ENCODE measurements around the gene ATF1.
"Not testable (repeated sequence)": the region's sequence is repeated elsewhere in the genome, so short reads cannot be mapped to it uniquely, and the experiment has no call there.

The ATF1 gene

DNA sequence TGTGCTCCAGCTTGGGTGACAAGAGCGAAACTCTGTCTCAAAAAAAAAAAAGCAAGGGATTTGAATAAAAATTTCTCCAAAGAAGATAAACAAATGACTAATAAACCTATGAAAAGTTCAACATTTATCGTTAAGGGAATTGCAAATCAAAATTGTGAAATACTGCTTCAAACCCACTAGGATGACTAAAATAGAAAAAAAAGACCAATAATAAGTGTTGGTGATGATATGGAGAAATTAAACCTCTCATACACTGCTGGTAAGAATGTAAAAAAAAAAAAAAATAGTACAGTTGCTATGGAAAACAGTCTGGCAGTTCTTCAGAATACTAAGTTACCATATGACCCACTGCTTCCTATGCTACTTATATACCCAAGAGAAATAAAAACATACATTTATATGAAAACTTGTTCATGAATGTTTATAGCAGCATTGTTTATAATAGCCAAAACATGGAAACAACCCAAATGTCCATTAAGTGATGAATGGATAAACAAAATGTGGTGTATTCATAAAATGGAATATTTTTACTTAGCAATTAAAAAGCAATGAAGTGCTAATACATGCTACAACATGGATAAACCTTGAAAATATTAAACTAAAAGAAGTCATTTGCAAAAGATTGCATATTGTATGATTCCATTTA is 39.5 kb downstream of the ATF1 start:
- DNase-seq (ENCODE audit: low spot score), result no peak

DNA sequence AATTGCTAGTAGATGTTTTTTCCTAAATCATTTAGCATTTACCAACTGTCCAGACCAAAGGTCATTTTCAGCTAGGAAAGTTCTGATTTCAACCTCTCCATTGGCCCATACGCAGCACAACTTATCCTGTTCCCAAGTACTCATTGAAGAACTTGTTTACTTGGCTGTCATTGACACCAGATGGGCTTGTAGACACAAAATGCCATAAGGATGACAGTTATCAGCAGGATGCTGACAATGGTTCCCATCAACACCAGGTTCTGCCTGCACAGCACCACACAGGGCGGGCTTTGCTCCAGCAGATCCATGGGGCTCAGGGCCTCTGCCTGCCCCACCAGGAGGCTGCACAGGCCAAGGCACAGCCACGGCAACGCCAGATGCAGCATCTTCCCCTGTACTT is 42.3 kb downstream of the ATF1 start:
- no peak for DNase-seq (ENCODE audit: low spot score)

DNA sequence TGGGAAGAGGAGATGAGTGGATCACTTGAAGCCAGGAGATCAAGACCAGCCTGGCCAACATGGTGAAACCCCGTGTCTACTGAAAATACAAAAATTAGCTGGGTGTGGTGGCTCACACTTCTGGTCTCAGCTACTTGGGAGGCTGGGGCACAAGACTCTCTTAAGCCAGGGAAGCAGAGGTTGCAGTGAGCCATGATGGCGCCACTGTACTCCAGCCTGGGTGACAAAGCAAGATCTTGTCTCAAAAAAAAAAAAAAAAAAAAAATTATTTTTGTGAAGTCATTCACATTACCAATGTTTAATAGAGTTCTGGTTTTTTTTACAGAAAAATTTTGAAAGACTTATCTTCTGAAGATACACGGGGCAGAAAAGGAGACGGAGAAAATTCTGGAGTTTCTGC is 45.2 kb downstream of the ATF1 start:
- DNase-seq (ENCODE audit: low spot score), result not testable (repeated sequence)

DNA sequence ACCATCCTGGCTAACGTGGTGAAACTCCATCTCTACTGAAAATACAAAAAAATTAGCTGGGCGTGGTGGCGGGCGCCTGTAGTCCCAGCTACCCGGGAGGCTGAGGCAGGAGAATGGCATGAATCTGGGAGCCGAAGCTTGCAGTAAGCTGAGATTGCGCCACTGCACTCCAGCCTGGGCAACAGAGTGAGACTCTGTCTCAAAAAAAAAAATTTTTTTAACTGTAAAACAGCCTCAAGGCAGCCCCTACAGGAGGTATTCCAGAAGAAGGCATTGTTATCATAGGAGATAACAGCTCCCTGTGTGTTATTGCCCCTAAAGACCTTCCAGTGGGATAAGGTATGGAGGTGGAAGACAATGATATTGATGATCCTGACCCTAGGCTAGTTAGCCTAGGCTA is 51.0 kb downstream of the ATF1 start:
- DNase-seq (ENCODE audit: low spot score), result not testable (repeated sequence)

DNA sequence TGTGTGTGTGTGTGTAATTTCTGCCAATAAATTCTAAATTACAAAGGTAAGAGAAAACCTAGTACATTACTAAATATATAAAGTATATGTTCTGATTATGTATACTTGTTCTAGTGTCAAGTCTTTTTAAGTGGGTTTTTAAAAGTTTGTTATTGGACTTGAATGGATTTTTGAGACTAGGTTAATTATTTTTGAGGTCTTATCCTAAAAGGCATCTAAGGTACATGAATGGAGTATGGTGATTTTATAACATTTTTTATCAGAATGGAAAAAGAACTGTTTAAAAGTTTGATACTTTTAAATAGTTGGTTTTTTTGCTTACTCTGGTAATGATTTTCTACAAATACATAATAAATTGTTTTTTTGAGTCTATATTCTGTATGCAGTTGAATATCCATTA is 56.3 kb downstream of the ATF1 start:
- no peak for DNase-seq (ENCODE audit: low spot score)

DNA sequence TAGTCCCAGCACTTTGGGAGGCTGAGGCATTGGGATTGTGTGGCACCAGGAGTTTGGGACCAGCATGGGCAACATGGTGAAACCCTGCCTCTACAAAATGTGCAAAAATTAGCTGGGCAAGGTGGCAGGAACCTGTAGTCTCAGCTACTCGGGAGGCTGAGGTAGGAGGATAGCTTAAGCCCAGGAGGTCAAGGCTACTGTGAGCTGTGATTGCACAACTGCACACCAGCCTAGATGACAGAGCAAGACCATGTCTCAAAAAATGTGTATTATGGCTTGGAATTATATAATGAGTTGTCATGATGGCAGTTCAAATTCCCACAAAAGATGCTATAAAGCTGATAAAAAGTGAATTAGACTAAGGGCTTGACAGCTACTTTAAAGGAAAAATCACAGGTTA is 58.2 kb downstream of the ATF1 start:
- no peak for DNase-seq (ENCODE audit: low spot score)

DNA sequence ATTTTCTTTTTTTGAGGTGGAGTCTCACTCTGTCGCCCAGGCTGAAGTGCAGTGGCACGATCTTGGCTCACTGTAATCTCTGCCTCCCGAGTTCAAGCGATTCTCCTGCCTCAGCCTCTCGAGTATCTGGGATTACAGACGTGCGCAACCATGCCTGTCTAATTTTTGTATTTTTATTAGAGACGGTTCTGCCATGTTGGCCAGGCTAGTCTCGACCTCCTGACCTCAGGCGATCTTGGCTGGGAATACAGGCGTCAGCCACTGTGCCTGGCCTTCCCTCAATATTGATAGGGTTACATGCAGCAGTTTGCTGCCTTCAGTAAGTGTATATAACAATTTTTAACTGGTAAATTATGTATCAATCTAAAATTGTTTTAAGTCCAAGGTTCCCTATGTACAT is 59.8 kb downstream of the ATF1 start:
- not testable (repeated sequence) for DNase-seq (ENCODE audit: low spot score)

DNA sequence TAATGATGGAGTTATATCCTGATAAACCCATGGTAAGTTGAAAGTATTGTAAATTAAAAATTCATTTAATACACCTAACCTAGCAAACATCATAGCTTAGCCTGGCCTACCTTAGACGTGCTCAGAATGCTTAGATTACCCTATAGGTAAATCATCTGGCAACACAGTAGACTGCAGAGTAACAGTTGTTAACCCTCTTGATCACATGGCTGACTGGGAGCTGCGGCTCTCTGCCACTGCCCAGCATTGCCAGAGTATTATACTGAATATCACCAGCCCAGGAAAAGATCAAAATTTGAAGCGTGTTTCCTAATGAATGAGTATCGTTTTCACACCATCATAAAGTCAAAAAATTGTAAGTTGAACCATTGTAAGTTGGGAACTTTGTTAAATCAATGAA is 61.0 kb downstream of the ATF1 start:
- DNase-seq (ENCODE audit: low spot score), result no peak

DNA sequence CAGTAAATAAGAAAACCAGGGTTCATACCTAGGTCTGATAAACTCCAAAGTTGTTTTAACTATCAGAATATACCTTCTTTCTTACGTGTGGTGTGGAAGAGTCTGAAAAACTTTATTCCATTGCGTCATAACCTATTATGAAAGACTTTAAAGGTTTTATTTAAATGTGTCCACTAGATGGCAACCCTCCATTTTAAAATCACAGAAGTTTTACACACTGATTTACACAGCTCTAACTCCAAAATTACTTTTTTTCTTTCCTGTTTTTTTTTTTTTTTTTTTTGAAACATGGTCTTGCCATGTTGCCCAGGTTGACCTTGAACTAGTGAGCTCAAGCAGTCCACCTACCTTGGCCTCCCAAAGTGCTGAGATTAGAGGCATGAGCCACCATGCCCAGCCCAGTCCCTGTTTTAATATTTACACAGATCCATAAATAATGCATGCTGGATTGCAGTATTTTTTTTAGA is 61.5 kb downstream of the ATF1 start:
- DNase-seq (ENCODE audit: low spot score), result peak; percentile 82

DNA sequence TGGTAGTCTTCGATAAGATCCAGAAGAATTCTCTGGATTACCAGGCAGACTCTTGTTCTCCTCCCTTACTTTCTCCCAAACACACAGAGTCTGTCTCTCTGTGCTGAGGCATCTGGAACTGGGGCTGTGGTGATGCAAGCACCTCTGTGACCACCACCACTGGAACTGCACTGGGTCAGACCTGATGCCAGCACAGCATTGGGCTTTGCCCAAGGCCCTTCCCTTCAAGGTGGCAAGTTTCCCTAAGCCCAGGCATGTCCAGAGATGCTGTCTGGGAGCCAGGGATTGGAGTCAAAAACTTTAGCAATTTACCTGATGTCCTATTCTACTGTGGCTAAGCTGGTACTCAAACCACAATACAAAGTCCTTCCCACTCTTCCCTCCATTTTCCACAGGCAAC is 64.2 kb downstream of the ATF1 start:
- DNase-seq (ENCODE audit: low spot score), result no peak

DNA sequence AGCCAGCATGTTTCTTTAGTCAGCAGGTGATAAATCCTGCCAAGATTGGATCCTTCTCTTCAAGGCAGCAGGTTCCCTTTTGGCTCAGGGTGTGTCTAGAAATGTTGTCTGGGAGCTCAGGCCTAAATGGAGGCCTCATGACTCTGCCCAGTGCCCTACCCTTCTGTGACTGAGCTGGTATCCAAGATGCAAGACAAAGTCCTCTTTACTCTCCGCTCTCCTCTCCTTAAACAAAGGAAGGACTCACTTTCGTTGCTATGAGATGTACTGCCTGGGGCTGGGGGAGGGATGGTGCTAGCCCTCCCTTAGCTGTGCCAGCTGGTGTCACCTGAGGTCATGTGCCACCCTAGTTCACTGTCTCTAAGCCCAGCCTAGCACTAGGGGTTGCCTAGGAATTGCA is 65.0 kb downstream of the ATF1 start:
- DNase-seq (ENCODE audit: low spot score), result no peak

DNA sequence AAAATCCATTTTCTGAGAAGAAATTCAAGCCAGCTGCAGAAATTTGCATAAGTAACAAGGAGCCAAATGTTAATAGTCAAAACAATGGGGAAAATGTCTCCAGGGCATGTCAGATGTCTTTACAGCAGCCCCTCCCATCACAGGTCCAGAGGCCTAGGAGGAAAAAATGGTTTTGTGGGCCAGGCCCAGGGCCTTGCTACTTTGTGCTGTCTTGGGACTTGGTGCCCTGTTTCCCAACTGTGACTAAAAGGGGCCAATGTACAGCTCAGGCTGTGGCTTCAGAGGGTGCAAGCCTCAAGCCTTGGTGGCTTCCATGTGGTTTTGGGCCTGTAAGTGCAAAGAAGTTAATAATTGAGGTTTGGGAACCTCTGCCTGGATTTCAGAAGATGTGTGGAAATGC is 69.9 kb downstream of the ATF1 start:
- DNase-seq (ENCODE audit: low spot score), result not testable (repeated sequence)

DNA sequence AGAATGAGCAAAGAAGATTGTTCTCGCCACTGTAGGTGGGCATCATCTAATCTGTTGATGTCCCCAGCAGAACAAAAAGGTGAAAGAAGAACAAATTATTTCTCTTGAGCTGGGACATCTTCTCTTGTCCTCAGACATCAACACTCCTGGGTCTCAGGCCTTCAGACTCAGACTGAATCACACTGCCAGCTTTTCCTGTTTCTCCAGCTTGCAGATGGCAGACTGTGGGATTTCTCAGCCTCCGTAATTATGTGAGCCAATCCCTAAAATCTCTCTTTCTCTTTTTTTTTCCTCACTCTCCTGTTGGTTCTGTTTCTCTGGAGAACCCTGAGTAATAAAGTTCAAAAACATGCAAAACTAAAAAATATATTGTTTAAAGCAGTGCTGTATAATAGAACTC is 75.1 kb downstream of the ATF1 start:
- DNase-seq (ENCODE audit: low spot score), result no peak

DNA sequence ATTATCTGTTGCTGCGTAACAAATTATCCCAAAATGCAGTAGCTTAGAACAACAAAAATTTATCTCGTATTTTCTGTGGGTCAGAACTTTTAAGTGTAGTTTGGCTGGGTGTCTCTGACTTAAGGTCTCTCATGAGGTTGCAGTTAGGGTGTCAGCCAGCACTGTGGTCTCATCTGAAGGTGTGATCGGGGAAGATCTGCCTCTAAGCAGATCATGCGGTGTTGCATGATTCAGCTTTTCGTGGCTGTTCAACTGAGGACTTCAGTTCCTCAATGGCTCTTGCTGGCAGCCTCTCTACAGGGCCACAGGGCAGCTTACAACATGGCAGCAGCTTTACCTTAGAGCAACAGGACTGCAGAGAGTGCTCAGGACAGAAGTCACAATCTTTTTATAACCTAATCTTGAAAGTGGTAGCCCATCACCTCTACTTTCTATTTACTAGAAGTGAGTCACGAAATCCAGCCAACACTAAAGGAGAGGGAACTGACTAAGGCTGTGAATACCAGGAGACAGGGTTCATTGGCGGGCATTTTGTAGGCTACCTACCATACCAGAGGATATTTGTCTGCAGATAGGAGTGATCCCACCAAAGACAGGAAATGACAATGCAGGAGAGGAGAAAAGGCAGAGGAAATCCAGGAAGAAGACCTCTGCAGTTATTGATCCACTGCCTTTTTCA is 77.0 kb downstream of the ATF1 start:
- no peak for DNase-seq (ENCODE audit: low spot score)

DNA sequence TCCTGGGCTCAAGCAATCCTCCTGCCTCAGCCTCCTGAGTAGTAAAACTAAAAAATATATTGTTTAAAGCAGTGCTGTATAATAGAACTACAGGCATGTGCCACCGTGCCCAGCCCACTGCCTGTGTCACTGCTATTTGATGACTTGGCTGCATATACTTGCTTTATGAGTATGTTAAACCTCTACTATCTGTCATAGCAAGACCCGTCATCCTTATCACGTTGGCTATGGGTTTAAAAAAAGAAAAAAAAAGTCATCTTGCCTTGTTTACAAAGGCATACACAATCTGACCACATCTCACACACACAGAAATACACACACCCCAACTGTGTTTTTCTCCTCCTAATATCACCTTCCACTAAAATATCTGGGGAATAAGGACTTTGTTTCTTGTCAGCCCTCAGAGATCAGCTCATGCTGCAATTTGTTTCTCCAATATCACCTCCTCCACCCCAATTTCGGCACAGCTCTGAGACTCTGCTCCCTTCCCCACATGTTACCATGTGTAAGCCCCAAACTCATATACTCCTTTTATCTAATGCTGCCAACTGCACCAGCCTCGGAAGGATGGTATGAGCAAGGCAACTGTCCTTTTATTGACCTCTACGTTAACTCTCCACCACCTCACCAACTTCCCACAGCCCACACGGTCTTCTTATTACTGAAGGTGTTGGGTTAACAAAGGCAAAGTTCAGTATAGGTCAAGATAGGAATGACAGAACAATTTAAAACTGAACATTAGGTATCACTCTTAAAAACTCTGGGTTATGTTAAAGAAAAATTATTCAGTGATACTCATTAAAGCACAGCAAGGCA is 78.0 kb downstream of the ATF1 start:
- DNase-seq (ENCODE audit: low spot score), result no peak

DNA sequence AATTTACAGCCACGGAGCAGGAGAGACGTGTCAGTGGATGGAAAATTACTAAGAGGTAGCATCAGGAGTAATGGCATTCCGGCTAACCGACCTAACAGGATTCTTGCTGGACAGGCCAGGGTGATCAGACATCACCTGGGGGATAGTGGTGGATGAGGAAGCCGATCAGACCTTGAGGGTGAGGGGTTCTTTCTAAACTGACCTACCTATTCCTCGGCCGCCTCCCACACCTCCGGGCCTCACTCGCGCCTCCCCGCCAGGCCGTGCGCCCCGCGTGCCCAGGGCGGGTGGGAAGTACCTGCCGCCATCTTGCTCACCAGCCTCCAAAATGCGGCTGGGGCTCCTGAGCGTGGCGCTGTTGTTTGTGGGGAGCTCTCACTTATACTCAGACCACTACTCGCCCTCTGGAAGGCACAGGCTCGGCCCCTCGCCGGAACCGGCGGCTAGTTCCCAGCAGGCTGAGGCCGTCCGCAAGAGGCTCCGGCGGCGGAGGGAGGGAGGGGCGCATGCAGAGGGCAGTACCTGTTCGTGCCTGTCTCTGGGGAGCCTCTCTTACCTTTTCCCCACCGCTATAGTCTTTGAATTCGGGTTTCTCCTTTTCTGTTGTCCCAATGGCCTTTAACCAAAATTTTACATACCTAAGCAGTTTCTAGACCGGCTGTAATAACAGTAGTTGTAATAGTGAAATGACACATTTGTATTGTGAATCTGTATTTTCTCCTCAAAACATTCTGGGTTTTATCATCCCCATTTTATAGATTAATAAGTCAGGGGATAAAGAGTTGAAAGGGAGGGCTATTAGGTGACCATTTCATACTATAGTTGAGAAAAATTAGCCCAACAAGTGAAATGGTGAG is 79.0 kb downstream of the ATF1 start, which contains the start of gene TMPRSS12:
TMPRSS12 (plus strand) TSS at position 290 of the 857 bp plus-strand sequence; CDS start at position 329, 39 bp downstream.
- DNase-seq (ENCODE audit: low spot score), result no peak

DNA sequence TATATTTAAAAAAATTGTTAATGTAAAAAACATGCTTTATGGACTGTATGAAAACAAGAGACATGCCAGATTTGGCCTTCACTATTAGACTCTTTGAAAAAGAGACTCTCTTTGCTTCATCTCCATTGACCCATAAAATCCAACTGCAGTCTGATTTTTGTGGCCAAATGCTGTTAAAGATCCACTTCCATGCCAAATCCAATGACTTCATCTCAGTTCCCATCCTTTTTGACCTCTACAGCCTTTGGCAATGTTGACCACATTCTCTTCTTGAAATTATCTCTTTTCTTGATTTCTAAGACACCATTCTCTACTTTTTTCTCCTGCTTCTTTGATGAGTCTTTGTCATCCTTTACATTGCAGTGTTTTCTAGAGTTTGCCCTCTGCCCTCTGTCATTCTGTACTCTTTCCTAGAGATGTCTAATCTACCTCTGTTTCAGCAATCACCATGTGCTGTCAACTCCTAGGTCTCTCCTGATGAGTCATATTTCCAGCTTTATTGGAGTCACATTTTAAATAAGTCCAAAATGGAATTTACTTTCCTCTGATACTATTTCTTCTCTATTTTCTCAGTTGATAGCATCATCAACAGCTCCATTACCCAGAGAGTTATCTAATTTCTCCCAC is 81.2 kb downstream of the ATF1 start:
- DNase-seq (ENCODE audit: low spot score), result peak; percentile 23

DNA sequence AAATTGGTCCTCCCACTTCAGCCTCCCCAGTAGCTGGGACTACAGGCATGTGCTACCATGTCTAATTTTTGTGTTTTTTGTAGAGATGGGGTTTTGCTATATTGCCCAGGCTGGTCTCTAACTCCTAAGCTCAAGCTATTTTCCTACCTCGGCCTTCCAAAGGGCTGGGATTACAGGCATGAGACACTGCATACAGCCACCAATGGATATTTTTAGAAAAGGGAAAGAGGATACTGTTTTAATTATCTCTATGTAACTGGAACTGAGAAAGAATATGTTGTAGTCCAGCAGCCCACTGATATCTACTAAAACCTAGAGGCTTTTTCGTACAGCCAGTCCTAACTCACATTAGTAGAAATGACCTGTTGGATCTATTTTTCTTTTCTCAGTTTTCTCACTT is 85.1 kb downstream of the ATF1 start:
- DNase-seq (ENCODE audit: low spot score), result no peak

DNA sequence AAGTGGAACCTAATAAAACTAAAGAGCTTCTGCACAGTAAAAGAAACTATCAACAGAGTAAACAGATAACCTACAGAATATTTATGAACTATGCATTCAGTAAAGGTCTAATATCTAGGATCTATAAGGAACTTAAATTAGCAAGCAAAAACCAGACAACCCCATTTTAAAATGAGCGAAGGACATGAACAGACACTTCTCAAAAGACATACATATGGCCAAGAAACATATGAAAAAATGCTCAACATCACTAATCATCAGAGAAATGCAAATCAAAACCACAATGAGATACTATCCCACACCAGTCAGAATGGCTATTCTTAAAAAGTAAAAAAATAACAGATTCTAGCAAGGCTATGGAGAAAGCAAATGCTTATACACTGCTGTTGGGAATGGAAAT is 91.3 kb downstream of the ATF1 start:
- DNase-seq (ENCODE audit: low spot score), result not testable (repeated sequence)

DNA sequence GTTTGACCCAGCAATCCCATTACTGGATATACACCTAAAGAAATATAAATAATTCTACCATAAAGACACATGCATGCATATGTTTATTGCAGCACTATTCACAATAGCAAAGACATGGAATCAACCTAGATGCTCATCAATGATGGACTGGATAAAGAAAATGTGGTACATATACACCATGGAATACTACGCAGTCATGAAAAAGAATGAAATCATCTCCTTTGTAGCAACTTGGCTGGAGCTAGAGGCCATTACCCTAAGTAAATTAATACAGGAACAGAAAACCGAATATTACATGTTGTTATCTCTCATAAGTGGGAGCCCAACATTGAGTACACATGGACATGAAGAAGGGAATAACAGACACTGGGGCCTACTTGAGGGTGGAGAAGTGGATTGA is 91.8 kb downstream of the ATF1 start:
- DNase-seq (ENCODE audit: low spot score), result not testable (repeated sequence)

DNA sequence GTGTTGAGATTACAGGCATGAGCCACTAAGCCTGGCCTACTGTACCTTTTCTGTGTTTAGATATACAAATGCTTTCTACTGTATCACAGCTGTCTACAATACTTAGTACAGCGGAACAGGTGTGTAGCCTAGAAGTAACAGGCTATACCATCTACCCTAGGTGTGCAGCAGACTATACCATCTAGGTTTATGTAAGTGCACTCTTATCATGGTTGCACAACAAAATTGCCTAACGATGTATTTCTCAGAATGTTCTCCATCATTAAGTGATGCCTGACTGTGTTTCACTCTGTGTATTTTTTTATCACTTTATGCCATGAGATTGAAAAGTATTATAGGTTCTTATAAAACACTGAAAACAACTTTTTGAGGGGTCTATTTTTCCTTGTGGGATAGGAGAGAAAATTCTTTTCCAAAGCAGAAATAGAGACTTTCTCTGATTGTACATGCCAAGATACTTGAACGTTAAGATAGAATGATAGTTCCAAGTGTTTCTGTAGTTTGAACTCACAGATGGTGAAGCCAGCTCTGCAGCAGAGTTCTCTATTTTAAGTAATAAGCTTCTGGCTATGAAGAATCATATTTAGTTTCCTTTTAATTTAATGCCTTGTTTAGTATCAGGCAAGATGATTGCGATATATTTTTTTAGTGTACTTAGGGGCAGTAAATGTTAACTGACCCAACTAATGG is 95.9 kb downstream of the ATF1 start:
- no peak for DNase-seq (ENCODE audit: low spot score)

Measured in RKO (cell line).